HG03135 (cell line): ENCODE data around the gene OGN.

Experiments used
- ATAC-seq: cut with Tn5 transposase; IDR thresholded peaks from one replicate; pipeline ENCODE4 v1.9.1; 2021; ENCODE audit warnings: mild to moderate bottlenecking, moderate library complexity; ENCODE audit not compliant: unreplicated experiment

Gene OGN

DNA sequence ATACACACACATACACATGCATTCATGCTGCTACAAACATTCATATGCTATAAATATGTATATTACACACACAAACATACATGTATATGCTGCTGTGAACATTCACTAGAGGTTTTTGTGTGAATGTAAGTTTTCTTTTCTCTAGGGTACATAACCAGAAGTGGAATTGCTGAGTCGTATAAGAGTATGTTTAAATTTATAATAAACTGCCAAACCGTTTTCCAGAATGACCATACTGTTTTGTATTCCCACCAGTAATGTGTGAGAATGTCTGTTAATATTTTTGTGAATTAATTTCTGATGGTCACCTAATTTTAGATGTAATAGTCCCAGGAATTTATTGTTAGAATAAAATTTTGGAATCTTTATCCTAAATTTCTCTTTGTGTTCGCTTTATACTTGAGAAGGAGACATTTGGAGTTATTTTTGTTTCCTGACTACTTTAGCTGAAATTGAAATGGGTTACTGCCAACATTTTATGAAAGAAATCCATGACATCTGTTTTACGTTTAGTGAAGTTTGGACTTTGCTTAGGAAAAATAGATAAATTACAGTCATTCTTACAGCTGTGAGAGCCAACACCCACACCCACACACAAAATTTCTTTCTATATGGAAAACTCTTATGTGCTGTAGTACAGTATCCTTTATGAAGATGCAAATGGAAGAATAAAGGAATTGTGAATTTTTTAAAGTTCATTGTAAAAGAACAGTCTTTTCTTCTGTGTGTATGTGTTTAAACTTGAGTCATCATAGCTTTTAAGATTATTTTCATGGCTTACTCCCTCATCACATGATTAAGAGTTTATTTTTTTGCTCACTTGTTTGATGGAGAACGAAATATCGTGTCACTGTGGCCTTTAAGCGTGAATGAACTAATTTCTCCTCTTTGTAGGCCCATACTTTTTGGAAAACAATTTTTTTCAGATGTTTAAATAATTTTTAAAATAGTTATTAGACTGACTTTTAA is 54.3 kb downstream of the OGN start:
- ATAC-seq = no peak

DNA sequence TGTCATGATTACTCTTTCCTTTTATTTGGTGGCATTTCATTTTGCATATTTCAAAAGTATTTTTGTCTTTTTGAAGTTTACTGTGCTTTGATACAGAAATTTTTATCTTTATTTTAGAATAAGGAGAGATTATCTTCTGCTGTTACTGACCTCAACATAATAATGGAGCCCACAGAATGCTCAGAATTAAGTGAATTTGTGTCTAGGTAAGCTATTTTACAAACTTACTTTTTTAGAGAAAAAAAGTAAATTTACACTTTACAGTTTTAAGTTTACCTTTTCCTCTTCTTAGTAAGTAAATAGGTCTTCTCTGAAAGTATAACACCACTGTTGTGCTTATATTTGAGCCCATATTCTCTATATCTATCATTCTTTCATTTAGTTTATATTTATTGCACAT is 58.8 kb downstream of the OGN start:
- ATAC-seq = no peak

DNA sequence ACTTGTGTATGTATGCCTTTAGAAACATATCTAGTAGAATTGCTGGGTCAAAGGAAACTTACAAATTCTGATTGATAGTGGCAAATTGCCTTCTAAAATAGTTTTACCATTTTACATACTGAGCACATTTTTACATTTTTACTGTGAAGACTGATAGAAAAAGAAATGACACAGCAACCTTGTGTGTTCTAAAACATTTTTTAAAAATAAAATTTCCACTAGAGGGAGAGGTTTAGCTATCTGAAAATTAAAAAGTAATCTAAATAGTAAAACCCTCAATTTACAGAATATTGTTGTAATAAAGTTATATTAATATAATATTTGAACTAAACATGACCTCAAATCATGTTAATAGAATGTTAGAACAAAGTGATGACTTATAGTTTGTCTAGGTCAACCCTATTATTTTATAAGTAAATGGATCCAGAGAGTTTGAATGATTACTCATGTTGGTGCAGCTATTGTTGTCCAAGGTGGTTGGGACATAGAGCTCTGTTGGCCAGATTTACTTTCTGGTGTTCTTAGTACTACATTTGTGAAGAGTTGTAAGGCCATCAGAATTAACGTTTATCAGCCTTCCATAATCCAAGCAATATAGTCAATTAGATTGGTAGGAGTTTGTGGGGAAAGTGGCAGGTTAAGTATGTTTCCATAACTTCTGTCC is 61.4 kb downstream of the OGN start:
- ATAC-seq = no peak

GRCh38 chr9:92341578-92341977 is 62.8 kb downstream of the OGN start:
- ATAC-seq = no peak

DNA sequence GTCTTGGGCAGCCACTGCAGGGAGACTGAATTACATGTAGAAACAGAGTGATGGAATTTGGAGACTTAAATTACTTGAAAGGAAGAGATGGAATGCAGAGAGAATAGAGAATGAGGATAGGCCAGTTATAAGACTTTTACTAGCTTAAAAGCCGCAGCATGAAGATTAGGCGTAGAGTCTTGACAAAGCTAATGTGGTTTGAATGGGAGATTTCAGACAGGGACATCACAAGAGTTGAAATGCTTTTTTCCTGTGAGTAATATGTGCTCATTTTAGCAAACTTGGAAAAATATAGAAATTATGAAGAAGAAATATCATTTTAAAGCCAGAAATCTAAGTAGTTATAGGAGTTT is 71.1 kb downstream of the OGN start:
- no peak for ATAC-seq
